ENCODE data around the gene RNF208. TPM values are rescaled to one million over a fixed set of nuclear protein-coding genes. Genes with fewer than 3 reads are reported as not detected.
"Not testable (repeated sequence)": the region's sequence is repeated elsewhere in the genome, so short reads cannot be mapped to it uniquely, and the experiment has no call there.

RNF208 gene
- total and polyA plus RNA-seq, 2 donors (not counting 3 experiments of a cell fraction or from before 2014, with no cell fraction given), result 1.3 to 4.8 TPM

- POLR2A ChIA-PET, result interaction anchor here (0.5 to 5.0 kb wide), 3 partner anchors 9 to 659 kb away, joined by 3 to 66 read pairs (median 4); partner anchors contain the start of genes NELFB and STPG3
- CTCF ChIA-PET, result interaction anchor here (2.1 to 2.7 kb wide), 2 partner anchors 7 to 10 kb away, joined by 13 to 15 read pairs; partner anchors contain the start of gene NELFB
- TF ChIP-seq POLR2A (IDR thresholded peaks at IDR 0.05; ENCODE audit: low read depth, low read length), result peak; percentile 49
- no peak for TF ChIP-seq MYC (IDR thresholded peaks at IDR 0.05; ENCODE audit: low read depth, low read length)
- TF ChIP-seq MAX (IDR thresholded peaks at IDR 0.05; ENCODE audit: insufficient read depth, insufficient read length), result no peak
- no TSS peak for BruUV-seq (replicated peaks)
- no peak for DNase-seq (ENCODE audit: low read depth, low spot score)
- no peaks in the 10 kb centered on the region for H4K20me1 ChIP-seq (replicated peaks; ENCODE audit: control insufficient read depth, extremely low read depth, insufficient read depth, low read length)
- no peaks in the 10 kb centered on the region for H3K9me3 ChIP-seq (replicated peaks; ENCODE audit: control insufficient read depth, insufficient read depth, low read length)
- dilution Hi-C loops (cut with MboI; ENCODE audit: extremely low pct_ligation_motif_present, low sequenced_read_pairs), result no loop called here
- H3K36me3 ChIP-seq (ENCODE audit: control insufficient read depth in 2 of 2, extremely low read depth in 1 of 2, insufficient read depth in 2 of 2, low read length in 2 of 2), result peaks cover 6 to 16% of the 10 kb centered on the region in 2 experiments
- H3K4me2 ChIP-seq (ENCODE audit: insufficient read depth, low read length), result no peak overlapping the region
- H3K79me2 ChIP-seq (ENCODE audit: control insufficient read depth, insufficient read depth, low read length), result peaks cover 24% of the 10 kb centered on the region
- H3K4me1 ChIP-seq (ENCODE audit: control insufficient read depth, extremely low read depth, insufficient read depth, low read length), result peaks cover 13% of the 10 kb centered on the region
- H3K9me1 ChIP-seq (replicated peaks; ENCODE audit: control insufficient read depth, extremely low read depth, insufficient read depth, low read length), result no peaks in the 10 kb centered on the region
- no peak overlapping the region for H3K9ac ChIP-seq (replicated peaks; ENCODE audit: extremely low read depth, insufficient read depth, low read length)
- intact Hi-C loops (cut with micrococcal nuclease), result no loop called here
- FAIRE-seq, result no peak
- H3K4me3 ChIP-seq (replicated peaks in 1 of 3; ENCODE audit: insufficient read depth in 1 of 3, low read depth in 1 of 3, low read length in 3 of 3), result no peak overlapping the region
- no peaks in the 10 kb centered on the region for H3K27me3 ChIP-seq (ENCODE audit: control insufficient read depth in 2 of 2, insufficient read depth in 2 of 2, low read length in 2 of 2)
- H2AFZ ChIP-seq (ENCODE audit: low read depth, low read length), result no peak overlapping the region
- H3K27ac ChIP-seq (ENCODE audit: insufficient read depth, low read depth, low read length), result no peak overlapping the region
Measured at GRCh38 chr9:137243626-137244485, 21.8 kb upstream of the RNF208 start.

GRCh38 chr9:137243266-137243625, 21.2 kb upstream of the RNF208 start:
- Histone ChIP-seq H3K36me3 (ENCODE audit: control insufficient read depth in 2 of 2, extremely low read depth in 1 of 2, insufficient read depth in 2 of 2, low read length in 2 of 2) (peaks cover 6 to 16% of the 10 kb centered on the region in 2 experiments), H3K79me2 (ENCODE audit: control insufficient read depth, insufficient read depth, low read length) (peaks cover 25% of the 10 kb centered on the region), H3K4me1 (ENCODE audit: control insufficient read depth, extremely low read depth, insufficient read depth, low read length) (peaks cover 13% of the 10 kb centered on the region)
- H3K9ac ChIP-seq (replicated peaks; ENCODE audit: extremely low read depth, insufficient read depth, low read length); FAIRE-seq; H3K9me3 ChIP-seq (replicated peaks; ENCODE audit: control insufficient read depth, insufficient read depth, low read length); BruUV-seq (replicated peaks); H3K4me2 ChIP-seq (ENCODE audit: insufficient read depth, low read length); DNase-seq (ENCODE audit: low read depth, low spot score); H3K27me3 ChIP-seq (ENCODE audit: control insufficient read depth in 2 of 2, insufficient read depth in 2 of 2, low read length in 2 of 2); dilution Hi-C loops (cut with MboI; ENCODE audit: extremely low pct_ligation_motif_present, low sequenced_read_pairs); H3K4me3 ChIP-seq (replicated peaks in 1 of 3; ENCODE audit: insufficient read depth in 1 of 3, low read depth in 1 of 3, low read length in 3 of 3); intact Hi-C loops (cut with micrococcal nuclease); CTCF ChIA-PET; H3K27ac ChIP-seq (ENCODE audit: insufficient read depth, low read depth, low read length); H3K9me1 ChIP-seq (replicated peaks; ENCODE audit: control insufficient read depth, extremely low read depth, insufficient read depth, low read length); H4K20me1 ChIP-seq (replicated peaks; ENCODE audit: control insufficient read depth, extremely low read depth, insufficient read depth, low read length); H2AFZ ChIP-seq (ENCODE audit: low read depth, low read length): not testable (repeated sequence)
- POLR2A ChIA-PET, result interaction anchor here (1.6 to 5.0 kb wide), 2 partner anchors 10 to 34 kb away, joined by 8 to 66 read pairs; partner anchors contain the start of genes NELFB, STPG3 and TOR4A

All from endothelial cell of umbilical vein (primary cell).